Dedifferentiated amniotic fluid mesenchymal stem cell (primary cell): ENCODE results near the gene TAF11L13.
"Not testable (repeated sequence)": the region's sequence is repeated elsewhere in the genome, so short reads cannot be mapped to it uniquely, and the experiment has no call there.

ENCODE experiments used
- DNase-seq: peaks from one replicate; pipeline ENCODE4 v3.0.0-alpha.2; 2016; ENCODE audit errors: extremely low spot score

The TAF11L13 gene

DNA sequence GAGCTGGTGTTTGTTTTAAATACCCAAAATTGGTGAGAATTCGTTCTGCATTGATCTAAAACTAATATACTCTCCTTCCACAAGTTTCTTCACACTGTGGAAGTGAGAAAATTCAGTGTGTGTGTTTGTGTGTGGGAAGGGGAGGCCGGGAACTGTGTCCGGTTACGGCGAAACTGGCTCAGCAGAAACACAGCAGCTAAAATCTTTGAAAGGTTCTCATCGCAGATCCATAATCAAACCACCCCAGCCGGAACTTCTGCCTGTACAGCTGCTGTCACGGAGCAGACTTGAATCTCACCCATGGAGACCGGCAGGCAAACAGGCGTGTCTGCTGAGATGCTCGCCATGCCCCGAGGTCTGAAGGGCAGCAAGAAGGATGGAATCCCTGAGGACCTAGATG lies at the start of gene TAF11L13:
Gene TAF11L13 (plus strand): TSS at position 301 of the 400 bp plus-strand sequence.
- DNase-seq = not testable (repeated sequence)

DNA sequence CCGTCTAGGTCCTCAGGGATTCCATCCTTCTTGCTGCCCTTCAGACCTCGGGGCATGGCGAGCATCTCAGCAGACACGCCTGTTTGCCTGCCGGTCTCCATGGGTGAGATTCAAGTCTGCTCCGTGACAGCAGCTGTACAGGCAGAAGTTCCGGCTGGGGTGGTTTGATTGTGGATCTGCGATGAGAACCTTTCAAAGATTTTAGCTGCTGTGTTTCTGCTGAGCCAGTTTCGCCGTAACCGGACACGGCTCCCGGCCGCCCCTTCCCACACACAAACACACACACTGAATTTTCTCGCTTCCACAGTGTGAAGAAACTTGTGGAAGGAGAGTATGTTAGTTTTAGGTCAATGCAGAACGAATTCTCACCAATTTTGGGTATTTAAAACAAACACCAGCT lies 46.2 kb upstream of the TAF11L13 start, which contains the start of gene TAF11L7:
Gene TAF11L7 (minus strand): TSS at position 101 of the 400 bp plus-strand sequence.
- not testable (repeated sequence) for DNase-seq

DNA sequence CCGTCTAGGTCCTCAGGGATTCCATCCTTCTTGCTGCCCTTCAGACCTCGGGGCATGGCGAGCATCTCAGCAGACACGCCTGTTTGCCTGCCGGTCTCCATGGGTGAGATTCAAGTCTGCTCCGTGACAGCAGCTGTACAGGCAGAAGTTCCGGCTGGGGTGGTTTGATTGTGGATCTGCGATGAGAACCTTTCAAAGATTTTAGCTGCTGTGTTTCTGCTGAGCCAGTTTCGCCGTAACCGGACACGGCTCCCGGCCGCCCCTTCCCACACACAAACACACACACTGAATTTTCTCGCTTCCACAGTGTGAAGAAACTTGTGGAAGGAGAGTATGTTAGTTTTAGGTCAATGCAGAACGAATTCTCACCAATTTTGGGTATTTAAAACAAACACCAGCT lies 41.0 kb upstream of the TAF11L13 start, which contains the start of gene TAF11L8:
Gene TAF11L8 (minus strand): TSS at position 101 of the 400 bp plus-strand sequence.
- not testable (repeated sequence) for DNase-seq

DNA sequence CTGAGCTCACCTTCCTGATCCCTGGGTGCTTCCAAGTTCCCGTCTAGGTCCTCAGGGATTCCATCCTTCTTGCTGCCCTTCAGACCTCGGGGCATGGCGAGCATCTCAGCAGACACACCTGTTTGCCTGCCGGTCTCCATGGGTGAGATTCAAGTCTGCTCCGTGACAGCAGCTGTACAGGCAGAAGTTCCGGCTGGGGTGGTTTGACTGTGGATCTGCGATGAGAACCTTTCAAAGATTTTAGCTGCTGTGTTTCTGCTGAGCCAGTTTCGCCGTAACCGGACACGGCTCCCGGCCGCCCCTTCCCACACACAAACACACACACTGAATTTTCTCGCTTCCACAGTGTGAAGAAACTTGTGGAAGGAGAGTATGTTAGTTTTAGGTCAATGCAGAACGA lies 37.6 kb upstream of the TAF11L13 start, which contains the start of gene TAF11L9:
Gene TAF11L9 (minus strand): TSS at position 140 of the 400 bp plus-strand sequence.
- not testable (repeated sequence) for DNase-seq

DNA sequence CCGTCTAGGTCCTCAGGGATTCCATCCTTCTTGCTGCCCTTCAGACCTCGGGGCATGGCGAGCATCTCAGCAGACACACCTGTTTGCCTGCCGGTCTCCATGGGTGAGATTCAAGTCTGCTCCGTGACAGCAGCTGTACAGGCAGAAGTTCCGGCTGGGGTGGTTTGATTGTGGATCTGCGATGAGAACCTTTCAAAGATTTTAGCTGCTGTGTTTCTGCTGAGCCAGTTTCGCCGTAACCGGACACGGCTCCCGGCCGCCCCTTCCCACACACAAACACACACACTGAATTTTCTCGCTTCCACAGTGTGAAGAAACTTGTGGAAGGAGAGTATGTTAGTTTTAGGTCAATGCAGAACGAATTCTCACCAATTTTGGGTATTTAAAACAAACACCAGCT lies 34.2 kb upstream of the TAF11L13 start, which contains the start of gene TAF11L10:
Gene TAF11L10 (minus strand): TSS at position 101 of the 400 bp plus-strand sequence.
- DNase-seq = not testable (repeated sequence)

DNA sequence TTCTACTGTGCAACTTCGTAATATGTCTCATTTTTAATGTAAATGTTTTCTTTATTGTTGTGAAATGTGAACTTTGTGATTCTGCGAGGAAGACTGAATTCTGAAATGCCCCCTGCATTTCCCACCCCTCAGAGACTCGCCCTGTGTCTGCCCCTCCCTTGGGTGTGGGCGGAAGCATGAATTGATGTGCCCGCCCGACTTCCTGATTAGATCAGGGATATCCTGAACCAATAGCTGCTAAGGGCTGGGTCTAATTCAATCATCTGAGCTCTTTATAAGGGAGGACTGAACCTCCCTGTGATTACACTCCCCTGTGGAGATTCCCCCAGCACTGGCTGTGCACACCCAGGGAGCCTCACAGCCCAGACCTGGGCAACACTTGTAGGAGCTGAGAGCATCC lies 28.0 kb upstream of the TAF11L13 start, which contains the start of gene TAF11L11:
Gene TAF11L11 (plus strand): TSS at position 304 of the 400 bp plus-strand sequence.
- not testable (repeated sequence) for DNase-seq

DNA sequence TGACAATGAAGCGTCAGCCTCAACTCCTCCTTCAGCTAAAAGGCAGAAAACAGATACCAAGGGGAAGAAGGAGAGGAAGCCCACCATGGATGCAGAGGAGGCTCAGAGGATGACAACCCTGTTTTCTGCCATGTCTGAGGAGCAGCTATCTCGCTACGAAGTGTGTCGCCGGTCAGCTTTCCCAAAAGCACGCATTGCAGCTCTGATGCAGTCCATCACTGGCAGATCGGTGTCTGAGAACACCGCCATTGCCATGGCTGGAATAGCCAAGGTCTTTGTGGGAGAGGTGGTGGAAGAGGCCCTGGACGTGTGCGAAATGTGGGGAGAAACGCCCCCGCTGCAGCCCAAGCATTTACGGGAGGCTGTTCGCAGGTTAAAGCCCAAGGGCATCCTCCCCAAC lies 26.9 kb upstream of the TAF11L13 start:
- DNase-seq = no peak

DNA sequence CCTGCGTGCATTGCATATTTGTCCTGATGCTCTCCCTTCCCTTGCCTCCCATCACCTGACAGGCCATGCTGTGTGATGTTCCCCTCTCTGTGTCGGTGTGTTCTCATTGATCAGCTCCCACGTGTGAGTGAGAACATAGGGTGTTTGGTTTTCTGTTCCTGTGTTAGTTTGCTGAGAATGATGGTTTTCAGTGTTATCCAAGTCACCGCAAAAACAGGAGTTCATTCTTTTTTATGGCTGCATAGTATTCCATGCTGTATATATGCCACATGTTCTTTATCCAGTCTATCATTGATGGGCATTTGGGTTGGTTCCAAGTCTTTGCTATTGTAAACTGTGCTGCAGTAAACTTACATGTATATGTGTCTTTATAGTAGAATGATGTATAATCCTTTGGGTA lies 24.4 kb upstream of the TAF11L13 start:
- DNase-seq = not testable (repeated sequence)

DNA sequence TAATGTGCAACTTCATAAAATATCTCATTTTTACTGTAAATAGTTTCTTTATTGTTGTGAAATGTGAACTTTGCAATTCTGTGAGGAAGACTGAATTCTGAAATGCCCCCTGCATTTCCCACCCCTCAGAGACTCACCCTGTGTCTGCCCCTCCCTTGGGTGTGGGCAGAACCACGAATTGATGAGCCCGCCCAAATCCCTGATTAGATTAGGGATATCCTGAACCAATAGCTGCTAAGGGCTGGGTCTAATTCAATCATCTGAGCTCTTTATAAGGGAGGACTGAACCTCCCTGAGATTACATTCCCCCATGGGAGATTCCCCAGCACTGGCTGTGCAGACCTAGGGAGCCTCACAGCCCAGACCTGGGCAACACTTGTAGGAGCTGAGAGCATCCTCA lies 21.8 kb upstream of the TAF11L13 start, which contains the start of gene TAF11L12:
Gene TAF11L12 (plus strand): TSS at position 301 of the 400 bp plus-strand sequence.
- DNase-seq = not testable (repeated sequence)

DNA sequence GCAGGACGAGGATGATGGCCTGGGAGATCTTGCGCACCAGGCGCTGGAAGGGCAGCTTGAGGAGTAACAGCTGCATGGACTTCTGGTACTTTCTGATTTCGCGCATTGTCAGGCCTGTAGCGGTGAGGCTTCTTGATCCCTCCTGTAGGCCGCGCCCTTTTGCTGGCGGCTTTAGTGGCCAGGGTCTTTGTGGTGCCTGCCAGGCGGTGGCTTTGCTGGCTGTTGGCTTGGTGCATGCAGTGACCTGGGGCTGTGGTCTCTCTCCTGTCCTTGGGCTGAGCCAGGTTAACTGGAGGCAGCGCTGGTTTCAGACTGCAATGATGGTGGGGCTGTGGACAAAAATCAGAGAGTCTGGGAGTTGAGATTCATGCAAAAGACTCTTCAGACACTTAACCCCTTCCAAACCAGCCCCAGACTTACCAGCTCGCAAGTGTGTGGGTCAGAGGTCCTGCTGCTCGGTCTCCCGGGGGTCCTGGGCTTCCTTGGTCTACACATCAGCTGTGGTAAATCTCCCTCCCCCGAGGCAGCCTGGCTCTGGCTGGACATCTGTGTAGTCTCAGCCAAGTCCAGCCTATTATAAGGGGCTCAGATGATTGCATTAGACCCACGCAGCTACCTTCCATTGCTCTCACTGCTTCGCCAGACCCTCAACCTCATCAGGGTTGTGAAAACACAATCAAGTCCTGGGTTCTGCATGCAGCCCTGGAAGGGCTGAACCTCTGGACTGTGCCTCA lies 16.8 kb upstream of the TAF11L13 start:
- no peak for DNase-seq

DNA sequence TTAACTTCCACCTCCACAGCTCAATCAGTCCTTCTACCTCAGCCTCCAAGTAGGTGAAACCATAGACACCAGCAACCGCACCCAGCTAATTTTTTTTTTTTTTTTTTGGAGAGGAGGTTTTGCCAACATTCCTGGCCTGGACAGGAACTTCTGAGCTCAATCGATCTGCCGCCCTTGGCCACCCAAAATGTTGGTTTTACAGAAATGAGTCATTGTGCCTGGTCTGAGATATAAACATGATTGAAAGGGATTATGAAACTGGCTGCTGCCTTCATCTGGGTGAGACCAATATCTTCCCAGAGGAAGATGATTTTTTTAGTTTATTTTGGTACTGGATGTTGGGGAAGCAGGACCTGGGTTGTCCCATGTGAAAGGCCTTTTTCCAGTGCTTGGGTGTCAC lies 12.5 kb upstream of the TAF11L13 start:
- no peak for DNase-seq

DNA sequence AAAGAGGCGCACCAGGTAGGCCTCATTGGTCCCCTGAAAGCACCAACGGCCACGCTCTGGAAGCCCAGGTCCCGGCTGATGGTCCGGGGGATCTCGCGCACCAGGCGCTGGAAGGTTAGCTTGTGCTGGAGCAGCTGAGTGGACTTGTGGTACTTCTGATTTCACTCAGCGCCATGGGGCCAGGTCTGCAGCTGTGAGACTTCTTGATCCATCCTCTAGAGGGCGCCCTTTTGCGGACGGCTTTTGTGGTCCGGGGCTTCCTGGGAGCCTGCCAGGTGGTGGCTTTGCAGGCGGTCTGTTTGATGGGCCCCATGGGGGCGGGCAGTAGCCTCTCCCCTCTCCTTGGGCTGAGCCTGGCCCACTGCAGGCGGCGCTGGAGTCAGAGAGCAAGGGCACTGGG lies 11.3 kb upstream of the TAF11L13 start:
- no peak for DNase-seq

DNA sequence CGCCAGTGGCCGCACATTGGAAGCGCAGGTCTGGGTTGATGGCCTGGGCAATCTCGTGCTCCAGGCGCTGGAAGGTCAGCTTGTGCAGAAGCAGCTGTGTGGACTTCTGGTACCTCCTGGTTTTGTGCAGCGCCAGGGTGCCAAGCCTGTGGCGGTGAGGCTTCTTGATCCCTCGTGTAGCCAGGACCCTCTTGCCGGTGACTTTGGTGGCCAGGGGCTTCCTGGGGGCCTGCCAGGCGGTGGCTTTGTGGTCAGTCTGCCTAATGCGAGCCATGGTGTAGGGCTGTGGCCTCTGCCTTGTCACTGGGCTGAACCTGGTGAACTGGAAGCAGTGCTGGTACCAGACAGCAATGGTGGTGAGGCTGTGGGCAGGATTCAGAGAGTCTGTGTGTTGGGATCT lies 6.2 kb upstream of the TAF11L13 start:
- DNase-seq = no peak

DNA sequence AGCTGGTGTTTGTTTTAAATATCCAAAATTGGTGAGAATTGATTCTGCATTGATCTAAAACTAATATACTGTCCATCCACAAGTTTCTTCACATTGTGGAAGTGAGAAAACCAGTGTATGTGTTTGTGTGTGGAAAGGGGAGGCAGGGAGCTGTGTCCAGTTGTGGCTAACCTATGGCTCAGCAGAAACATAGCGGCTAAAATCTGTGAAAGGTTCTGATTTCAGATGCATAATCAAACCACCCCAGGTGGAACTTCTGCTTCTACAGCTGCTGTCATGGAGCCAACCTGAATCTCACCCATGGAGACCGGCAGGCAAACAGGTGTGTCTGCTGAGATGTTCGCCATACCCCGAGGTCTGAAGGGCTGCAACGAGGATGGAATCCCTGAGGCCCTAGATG lies 2.3 kb downstream of the TAF11L13 start, which contains the start of gene TAF11L14:
Gene TAF11L14 (plus strand): TSS at position 301 of the 400 bp plus-strand sequence.
- no peak for DNase-seq

DNA sequence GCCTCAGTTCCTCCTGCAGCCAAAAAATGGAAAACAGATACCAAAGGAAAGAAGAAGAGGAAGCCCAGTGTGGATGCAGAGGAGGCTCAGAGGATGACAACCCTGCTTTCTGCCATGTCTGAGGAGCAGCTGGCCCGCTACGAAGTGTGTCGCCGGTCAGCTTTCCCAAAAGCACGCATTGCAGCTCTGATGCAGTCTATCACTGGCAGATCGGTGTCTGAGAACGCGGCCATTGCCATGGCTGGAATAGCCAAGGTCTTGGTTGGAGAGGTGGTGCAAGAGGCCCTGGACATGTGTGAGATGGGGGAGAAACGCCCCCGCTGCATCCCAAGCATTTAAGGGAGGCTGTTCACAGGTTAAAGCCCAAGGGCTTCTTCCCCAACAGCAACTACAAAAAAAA lies 17.3 kb downstream of the TAF11L13 start:
- DNase-seq = not testable (repeated sequence)

DNA sequence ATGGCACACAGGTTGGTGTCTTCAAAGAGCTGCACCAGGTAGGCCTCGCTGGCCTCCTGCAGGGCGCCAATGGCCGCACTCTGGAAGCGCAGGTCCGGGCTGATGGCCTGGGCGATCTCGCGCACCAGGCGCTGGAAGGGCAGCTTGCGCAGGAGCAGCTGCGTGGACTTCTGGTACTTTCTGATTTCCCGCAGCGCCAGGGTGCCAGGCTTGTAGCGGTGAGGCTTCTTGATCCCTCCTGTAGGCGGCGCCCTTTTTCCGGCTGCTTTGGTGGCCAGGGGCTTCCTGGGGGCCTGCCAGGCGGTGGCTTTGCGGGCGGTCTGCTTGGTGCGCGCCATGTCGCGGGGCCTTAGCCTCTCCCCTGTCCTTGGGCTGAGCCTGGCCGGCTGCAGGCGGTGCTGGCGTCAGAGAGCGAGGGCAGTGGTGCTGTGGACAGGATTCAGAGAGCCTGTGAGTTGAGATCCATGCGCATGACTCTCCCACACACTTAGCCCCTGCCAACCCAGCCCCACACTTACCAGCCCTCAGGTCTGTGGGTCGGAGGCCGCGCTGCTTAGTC lies 23.4 kb downstream of the TAF11L13 start:
- not testable (repeated sequence) for DNase-seq

DNA sequence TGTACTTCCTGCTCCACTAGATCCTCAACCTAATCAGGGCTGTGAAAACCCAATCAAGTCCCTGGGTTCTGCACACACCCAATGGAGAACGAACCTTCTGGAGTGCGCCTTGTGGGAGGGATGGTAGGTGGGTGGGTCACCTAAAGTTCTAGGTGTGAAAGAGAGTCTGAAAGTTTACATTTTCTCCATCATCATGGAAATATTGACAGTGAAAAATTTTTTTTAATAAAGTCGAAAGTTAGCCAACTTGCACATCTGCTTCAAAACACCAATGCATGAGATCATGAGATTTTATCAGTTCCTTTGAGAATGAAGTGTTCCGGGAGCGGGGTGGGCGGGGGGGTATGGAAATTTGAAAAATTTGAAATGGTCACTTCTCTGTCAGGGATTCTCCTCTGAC lies 24.0 kb downstream of the TAF11L13 start:
- no peak for DNase-seq

DNA sequence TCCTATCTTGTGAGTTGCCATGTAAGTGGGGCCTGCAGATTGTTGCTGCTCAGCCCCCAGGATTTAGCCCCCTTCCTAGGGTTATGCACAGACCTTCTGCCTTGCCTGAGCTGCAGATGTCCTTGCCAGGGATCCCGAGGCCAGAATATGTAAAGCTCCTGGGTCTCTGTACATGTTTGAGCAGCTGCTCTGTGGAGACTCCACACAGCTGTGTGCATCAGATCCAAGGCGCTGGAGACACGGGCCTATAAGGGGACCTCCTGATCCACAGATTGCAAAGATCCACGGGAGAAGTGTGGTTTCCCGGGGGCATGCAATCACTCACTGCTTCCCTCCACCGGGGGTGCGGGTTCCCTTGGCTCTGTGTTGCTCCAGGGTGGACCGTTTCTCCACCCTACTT lies 31.3 kb downstream of the TAF11L13 start:
- DNase-seq = no peak

DNA sequence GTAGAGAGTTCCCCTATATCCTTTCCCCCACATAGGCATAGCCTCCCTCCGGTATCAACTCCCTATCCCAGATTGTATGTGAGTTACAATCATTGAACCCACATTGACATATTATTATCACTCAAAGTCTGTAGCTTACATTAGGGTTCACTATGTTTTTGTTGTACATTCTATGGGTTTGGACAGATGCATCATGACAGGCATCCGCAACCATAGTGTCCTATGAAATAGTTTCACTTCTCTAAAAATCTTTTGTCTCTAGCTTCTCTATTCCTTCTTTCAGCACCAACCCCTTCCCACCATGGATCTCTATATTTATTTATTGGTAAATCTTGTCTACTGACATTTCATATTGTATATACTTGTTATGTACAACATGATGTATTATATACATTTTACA lies 33.9 kb downstream of the TAF11L13 start:
- DNase-seq = no peak

DNA sequence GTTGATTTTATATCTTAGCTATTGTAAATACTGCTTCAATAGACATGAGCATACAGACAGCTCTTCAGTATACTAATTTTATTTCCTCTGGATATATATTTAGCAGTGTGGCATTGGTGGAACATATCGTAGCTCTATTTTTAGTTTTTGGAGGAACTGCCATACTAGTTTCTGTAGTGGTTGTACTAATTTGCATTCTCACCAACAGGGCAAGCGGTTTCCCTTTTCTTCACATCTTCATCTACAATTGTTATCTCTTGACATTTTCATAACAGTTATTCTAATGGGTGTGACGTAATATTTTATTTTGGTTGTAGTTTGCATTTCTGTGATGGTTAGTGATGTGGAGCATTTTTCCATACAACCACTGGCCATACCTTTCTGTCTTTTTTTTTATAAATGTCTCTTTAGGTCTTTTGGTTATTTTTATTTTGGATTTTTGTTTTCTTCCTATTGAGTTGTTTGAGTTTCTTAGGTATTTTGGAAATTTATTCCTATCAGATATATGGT lies 34.9 kb downstream of the TAF11L13 start:
- no peak for DNase-seq

DNA sequence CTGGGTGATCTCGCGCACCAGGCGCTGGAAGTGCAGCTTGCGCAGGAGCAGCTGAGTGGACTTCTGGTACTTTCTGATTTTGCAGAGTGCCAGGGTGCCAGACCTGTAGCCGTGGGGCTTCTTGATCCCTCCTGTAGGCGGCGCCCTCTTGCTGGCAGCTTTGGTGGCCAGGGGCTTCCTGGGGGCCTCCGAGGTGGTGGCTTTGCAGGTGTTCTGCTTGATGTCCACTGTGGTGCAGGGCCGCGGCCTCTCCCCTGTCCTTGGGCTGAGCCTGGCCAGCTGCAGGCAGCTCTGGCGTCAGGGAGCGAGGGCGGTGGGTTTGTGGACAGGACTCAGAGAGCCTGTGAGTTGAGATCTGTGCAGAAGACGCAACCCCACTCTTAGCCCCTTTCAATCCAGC lies 38.5 kb downstream of the TAF11L13 start:
- no peak for DNase-seq

DNA sequence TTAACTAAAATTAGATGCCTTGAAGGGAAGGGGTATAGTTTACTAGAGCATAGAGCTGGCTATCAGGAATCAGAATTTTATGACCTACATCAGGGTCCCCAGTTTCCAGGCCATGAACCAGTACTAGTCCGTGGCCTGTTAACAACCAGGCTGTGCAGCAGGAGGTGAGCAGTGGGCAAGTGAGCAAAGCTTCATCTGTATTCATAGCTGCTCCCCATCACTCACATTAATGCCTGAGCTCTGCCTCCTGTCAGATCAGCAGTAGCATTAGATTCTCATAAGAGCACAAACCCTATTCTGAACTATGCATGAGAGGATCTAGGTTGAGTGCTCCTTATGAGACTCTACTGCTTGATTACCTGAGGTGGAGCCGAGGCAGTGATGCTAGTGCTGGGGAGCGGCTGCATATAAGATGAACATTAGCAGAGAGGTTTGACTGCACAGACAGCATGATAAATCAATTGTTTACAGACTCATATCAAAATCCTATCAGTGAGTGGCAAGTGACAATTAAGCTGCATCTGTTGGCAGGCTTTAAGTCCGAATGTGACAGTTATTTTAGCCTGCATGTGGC lies 47.0 kb downstream of the TAF11L13 start:
- DNase-seq = no peak
